SU-DHL-6 (cell line): ENCODE measurements around the gene NHSL2.

Experiments used
- CTCF ChIP-seq: fragments of 200-600 bp; sonication (generic); IDR thresholded peaks from one replicate; pipeline ENCODE4 v1.5.1; 2017; ENCODE audit warnings: antibody characterized with exemption, mild to moderate bottlenecking, low read length, moderate library complexity; ENCODE audit not compliant: insufficient read depth, poor library complexity, severe bottlenecking
- EZH2phosphoT487 ChIP-seq: fragments of 200-600 bp; sonication (generic), shearing (Covaris generic); conservative IDR thresholded peaks from 2 replicates; pipeline ENCODE4 v1.6.1; 2018; ENCODE audit warnings: mild to moderate bottlenecking, antibody characterized with exemption, low read length, moderate library complexity, mixed read lengths

GRCh38 chrX:71941145-71941544 lies 30.5 kb downstream of the NHSL2 start:
- no peak for TF ChIP-seq CTCF
- TF ChIP-seq EZH2phosphoT487, result no peak
